Heart left ventricle (tissue), 16 donors: ENCODE data around the gene CXCL3. TPM values are rescaled to one million over a fixed set of nuclear protein-coding genes. Genes with fewer than 3 reads are reported as not detected.

Experiments used
- ATAC-seq, 4 donors: fragments of 200-7000 bp; cut with Tn5 transposase; one replicate each; pipeline ENCODE4 v1.9.1; 2020 to 2022; ENCODE audit warnings: moderate library complexity in 4 of 4, mild to moderate bottlenecking in 3 of 4, moderate number of reproducible peaks in 1 of 4
- DNase-seq, 5 donors: peaks; one replicate each; pipeline ENCODE4 v3.0.0-alpha.2; 2020
- H3K27ac ChIP-seq, 12 donors: fragments of 200-600 bp; sonication (generic) in 4 of 12; one replicate each; pipeline versions ENCODE4 v1.5.0 to v1.8.0; 2016 to 2022; ENCODE audit warnings: mild to moderate bottlenecking in 2 of 12
- H3K27me3 ChIP-seq, 9 donors: fragments of 200-600 bp; sonication (generic) in 2 of 9; one replicate each; pipeline versions ENCODE4 v1.5.1 to v1.8.0; 2016 to 2022; ENCODE audit warnings: mild to moderate bottlenecking in 3 of 9
- H3K36me3 ChIP-seq, 9 donors: fragments of 200-600 bp; sonication (generic) in 2 of 9; one replicate each; pipeline versions ENCODE4 v1.5.0 to v1.8.0; 2018 to 2022; ENCODE audit warnings: mild to moderate bottlenecking in 2 of 9
- H3K4me1 ChIP-seq, 12 donors: fragments of 200-600 bp; sonication (generic) in 4 of 12; one replicate each; pipeline versions ENCODE4 v1.5.0 to v1.8.0; 2016 to 2022; ENCODE audit warnings: mild to moderate bottlenecking in 3 of 12
- H3K4me3 ChIP-seq, 12 donors: fragments of 200-600 bp; sonication (generic) in 4 of 12; one replicate each; pipeline versions ENCODE4 v1.5.0 to v1.8.0; 2017 to 2022; ENCODE audit warnings: mild to moderate bottlenecking in 9 of 12, moderate library complexity in 4 of 12
- H3K9me3 ChIP-seq, 12 donors: fragments of 200-600 bp; sonication (generic) in 4 of 12; one replicate each; pipeline versions ENCODE4 v1.5.0 to v1.8.0; 2016 to 2022; ENCODE audit warnings: mild to moderate bottlenecking in 1 of 12
- POLR2A ChIP-seq, 2 donors: fragments of 450-650 bp; IDR thresholded peaks; one replicate each; pipeline ENCODE4 v1.6.1; 2017; ENCODE audit warnings: antibody characterized with exemption in 2 of 2, mild to moderate bottlenecking in 2 of 2, moderate library complexity in 2 of 2
- WGBS, 4 donors: extraction: QIAGEN DNeasy Blood & Tissue Kit in 2 of 4; methylation state at CpG; one replicate each; pipeline versions ENCODE4 v1.1.5 to v1.1.7; 2013 to 2018; 5-methylcytosine and 5-hydroxymethylcytosine counted together
- intact Hi-C, 10 donors: fragments of 100-400 bp; cut with DNase I; formaldehyde crosslinking; loops; one replicate each; pipeline versions ENCODE4 v1.11.1 to v1.14.2; 2022
- polyA plus RNA-seq, 2 donors: library from polyadenylated mRNA; stranded (reverse); fragments of 200-250 nt; gene quantifications; one replicate each; pipeline ENCODE4 v1.2.3, GENCODE V29; 2013
- total RNA-seq, 9 donors: library from RNA; depleted of rRNA in 2 of 9; stranded (reverse); fragments of >200 nt in 2 of 9; fragmentation: NEBNext Ultra II Directional in 3 of 9; extraction: Animal tissue kit (Norgen Biotek cat#: 25700) in 3 of 9; gene quantifications; one replicate each; pipeline versions ENCODE4 v1.1.0 to v1.2.4, GENCODE V29; 2016 to 2023
- TF ChIP-seq, protein P1 (sequence below), 12 donors: fragments of 200-600 bp; sonication (generic) in 4 of 12; IDR thresholded peaks; one replicate each; pipeline versions ENCODE4 v1.5.0 to v1.8.0; 2018 to 2022; ENCODE audit warnings: antibody characterized with exemption in 12 of 12, mild to moderate bottlenecking in 5 of 12
- donor health status: ischemic (EF 13 %, LVEDD 7.1; RV severe dilation, severe dysfunction).
- donor health status: healthy with polysubstance abuse.
- donor health status: DM: no; HTN: yes; CAD: no.
- donor health status: DM: no; HTN: no; CAD: no.
- donor health status: ischemic (EF 25% LVEDD 6.9; RV normal size, moderate dysfunction).
- donor health status: ischemic (EF 25% LVEDD 5.7; RV mildly dilated, moderate dysfunction).
- donor health status: healthy.
- donor health status: DM: yes; HTN: yes; CAD: no.
- donor health status: ischemic (EF 35%, LVEDD 5.7; RV mildly dilated, moderate dysfunction).
- donor health status: nonischemic (EF 11% LVEDD 7.7; RV severe dilation, severe dysfunction).
- donor health status: DM: yes; HTN: yes; CAD: no.
- donor health status: PGD.
- donor health status: ischemic (EF 29% LVEDD 5.4; RV normal size, mild dysfunction).
- donor health status: nonischemic (EF 23%, LVEDD 6.1; RV moderate dilation, normal function).

The CXCL3 gene
- total and polyA plus RNA-seq, 11 donors: 0.32 to 8.9 (median 0.89) TPM; not detected in 2

DNA sequence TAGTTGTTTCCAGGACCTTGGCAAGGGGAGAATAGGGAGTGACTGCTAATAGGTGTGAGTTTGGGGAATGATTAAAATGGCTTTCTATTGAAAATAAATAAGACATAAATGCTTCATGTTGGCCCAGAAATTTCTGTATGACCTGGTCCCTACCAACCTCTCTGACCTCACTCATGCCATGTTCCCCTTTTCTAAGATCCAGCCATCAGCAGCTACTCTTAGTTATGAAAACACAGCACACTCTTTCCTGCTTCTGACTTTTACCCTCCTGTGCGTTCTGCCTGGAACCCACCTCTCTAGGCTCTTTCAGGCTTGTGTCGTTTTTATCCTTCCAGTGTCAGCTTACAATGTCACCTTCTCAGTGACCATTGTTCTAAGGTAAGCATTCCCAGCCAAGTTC lies 25.2 kb downstream of the CXCL3 start:
- intact Hi-C loops: no loop called here

DNA sequence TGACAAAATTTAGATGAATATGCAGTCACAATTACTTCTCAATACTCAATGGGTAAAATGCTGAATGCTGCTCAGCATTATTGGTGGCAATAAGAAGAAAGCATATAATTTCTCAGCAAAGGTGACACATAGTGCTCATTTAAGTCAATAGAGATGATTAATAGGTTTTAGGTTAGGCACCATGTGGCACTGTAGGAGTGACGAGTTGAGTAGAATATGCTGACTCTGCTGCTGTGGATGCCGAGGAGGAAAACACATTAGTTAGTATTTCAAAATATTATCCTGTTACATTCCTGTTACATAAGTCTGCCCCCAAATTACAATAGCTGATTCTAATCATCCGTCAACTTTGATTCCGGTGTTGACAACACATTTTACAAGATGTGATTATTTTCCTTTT lies 26.4 kb downstream of the CXCL3 start:
- WGBS, 4 donors: 79 to 85% (median 82%) methylated on average over 4 of the region's 4 CpGs
- Histone ChIP-seq H3K36me3 (no peaks in the 10 kb centered on the region), H3K9me3 (no peaks in the 10 kb centered on the region), H3K27ac (no peak overlapping the region), H3K4me3 (no peak overlapping the region), H3K27me3 (peaks cover 0 to 8% (median 0%) of the 10 kb centered on the region in 9 donors), H3K4me1 (no peaks in the 10 kb centered on the region)
- intact Hi-C loops: no loop called here
- DNase-seq: no peak
- no peak for TF ChIP-seq POLR2A (IDR thresholded peaks at IDR 0.05)
- TF ChIP-seq, protein P1, sequence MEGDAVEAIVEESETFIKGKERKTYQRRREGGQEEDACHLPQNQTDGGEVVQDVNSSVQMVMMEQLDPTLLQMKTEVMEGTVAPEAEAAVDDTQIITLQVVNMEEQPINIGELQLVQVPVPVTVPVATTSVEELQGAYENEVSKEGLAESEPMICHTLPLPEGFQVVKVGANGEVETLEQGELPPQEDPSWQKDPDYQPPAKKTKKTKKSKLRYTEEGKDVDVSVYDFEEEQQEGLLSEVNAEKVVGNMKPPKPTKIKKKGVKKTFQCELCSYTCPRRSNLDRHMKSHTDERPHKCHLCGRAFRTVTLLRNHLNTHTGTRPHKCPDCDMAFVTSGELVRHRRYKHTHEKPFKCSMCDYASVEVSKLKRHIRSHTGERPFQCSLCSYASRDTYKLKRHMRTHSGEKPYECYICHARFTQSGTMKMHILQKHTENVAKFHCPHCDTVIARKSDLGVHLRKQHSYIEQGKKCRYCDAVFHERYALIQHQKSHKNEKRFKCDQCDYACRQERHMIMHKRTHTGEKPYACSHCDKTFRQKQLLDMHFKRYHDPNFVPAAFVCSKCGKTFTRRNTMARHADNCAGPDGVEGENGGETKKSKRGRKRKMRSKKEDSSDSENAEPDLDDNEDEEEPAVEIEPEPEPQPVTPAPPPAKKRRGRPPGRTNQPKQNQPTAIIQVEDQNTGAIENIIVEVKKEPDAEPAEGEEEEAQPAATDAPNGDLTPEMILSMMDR (IDR thresholded peaks at IDR 0.05): no peak
- ATAC-seq: no peak

More for the DNA sequence above, 25.2 kb downstream of the CXCL3 start:
- DNase-seq (no peak), ATAC-seq (no peak)
- TF ChIP-seq, protein P1 (IDR thresholded peaks at IDR 0.05): no peak
- TF ChIP-seq POLR2A (IDR thresholded peaks at IDR 0.05): no peak
- Histone ChIP-seq H3K4me3 (no peak overlapping the region), H3K4me1 (peaks cover 0 to 1% (median 0%) of the 10 kb centered on the region in 12 donors), H3K27me3 (peaks cover 0 to 8% (median 0%) of the 10 kb centered on the region in 9 donors), H3K9me3 (no peaks in the 10 kb centered on the region), H3K36me3 (no peaks in the 10 kb centered on the region), H3K27ac (no peak overlapping the region)
- WGBS, 4 donors: 58 to 80% (median 69%) methylated on average over 2 of the region's 2 CpGs

DNA sequence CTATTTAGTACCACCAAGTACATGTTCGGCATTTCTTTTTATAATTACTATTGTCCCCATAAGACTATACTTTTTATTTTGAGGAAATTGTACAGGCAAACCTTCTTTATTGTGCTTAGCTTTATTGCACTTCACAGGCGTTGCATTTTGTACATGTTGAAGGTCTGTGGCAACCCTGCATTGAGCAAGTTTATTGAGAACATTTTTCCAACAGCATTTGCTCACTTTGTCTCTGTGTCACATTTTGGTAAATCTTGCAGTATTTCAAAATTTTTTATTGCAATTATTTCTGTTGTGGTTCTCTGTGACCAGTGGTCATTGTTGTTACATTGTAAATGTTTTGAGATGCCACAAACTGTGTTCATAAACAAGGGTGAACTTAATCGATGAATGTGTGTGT lies 29.2 kb downstream of the CXCL3 start:
- Histone ChIP-seq H3K4me3 (no peak overlapping the region), H3K36me3 (no peaks in the 10 kb centered on the region), H3K4me1 (peaks cover 0 to 13% (median 0%) of the 10 kb centered on the region in 12 donors), H3K27me3 (peaks cover 0 to 4% (median 0%) of the 10 kb centered on the region in 9 donors), H3K27ac (no peak overlapping the region), H3K9me3 (no peaks in the 10 kb centered on the region)
- intact Hi-C loops: no loop called here
- no peak for TF ChIP-seq POLR2A (IDR thresholded peaks at IDR 0.05)
- TF ChIP-seq, protein P1 (IDR thresholded peaks at IDR 0.05): no peak
- ATAC-seq: no peak
- WGBS, 4 donors: 84 to 93% (median 90%) methylated on average over 3 of the region's 3 CpGs
- DNase-seq: no peak

DNA sequence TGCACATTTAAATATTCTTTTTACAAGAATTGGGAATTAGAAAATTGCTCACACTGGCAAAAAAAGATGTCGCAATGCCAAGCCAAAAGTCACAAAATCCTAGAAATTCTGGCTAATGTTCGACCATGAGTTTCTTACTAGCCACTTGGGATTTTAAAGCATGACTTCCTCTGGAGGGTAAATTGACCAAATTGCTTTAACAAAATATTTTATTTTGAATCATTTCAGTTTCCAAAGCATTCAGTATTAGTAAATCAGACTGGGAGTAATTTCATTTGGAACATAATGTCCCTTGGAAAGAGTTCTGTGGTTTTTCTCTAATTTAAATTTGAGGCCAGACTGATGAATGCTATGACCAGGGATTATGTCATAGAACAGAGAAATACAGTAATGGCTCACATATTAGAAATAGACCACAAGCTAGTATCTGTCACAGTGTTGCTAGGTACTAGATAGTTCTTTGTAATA lies 32.4 kb downstream of the CXCL3 start:
- H3K27me3 ChIP-seq: no peaks in the 10 kb centered on the region
- H3K27ac ChIP-seq: no peak overlapping the region
- DNase-seq (no peak), ATAC-seq (peak in 1 of 4 donors; percentile 29)
- no peak overlapping the region for H3K4me3 ChIP-seq
- no peaks in the 10 kb centered on the region for H3K36me3 ChIP-seq
- intact Hi-C loops: no loop called here
- 66 to 75% (median 72%) methylated on average over 2 of the region's 2 CpGs for WGBS, 4 donors
- H3K4me1 ChIP-seq: peaks cover 0 to 13% (median 0%) of the 10 kb centered on the region in 12 donors
- TF ChIP-seq POLR2A (IDR thresholded peaks at IDR 0.05): no peak
- TF ChIP-seq, protein P1 (IDR thresholded peaks at IDR 0.05): no peak
- no peaks in the 10 kb centered on the region for H3K9me3 ChIP-seq
